OCI-LY7 (cell line): ENCODE results near the gene ARHGEF10L. TPM values are rescaled to one million over a fixed set of nuclear protein-coding genes. Genes with fewer than 3 reads are reported as not detected.

Source experiments
- BruUV-seq: library from RNA; stranded (reverse); fragments of 400-500 nt; replicated peaks from 2 replicates; lab custom pipeline; 2021; lab: Mats Ljungman, UMichigan
- CTCF ChIA-PET: fragments of 300-600 bp; sonication (Branson Sonifier 250); formaldehyde crosslinking; loops from one replicate; lab custom pipeline; 2022; ENCODE audit warnings: antibody characterized with exemption; ENCODE audit not compliant: unreplicated experiment; lab: Charles Lee
- POLR2A ChIA-PET: fragments of 300-600 bp; sonication (Branson Sonifier 250); formaldehyde crosslinking; loops from one replicate; lab custom pipeline; 2022; ENCODE audit warnings: antibody characterized with exemption; lab: Charles Lee
- DNase-seq: peaks from one replicate; pipeline ENCODE4 v3.0.0-alpha.2; 2015; ENCODE audit warnings: low spot score
- H2AFZ ChIP-seq: fragments of 200-600 bp; sonication (generic), shearing (Covaris generic); 2 replicates; pipeline ENCODE4 v1.6.1; 2014; ENCODE audit warnings: mild to moderate bottlenecking, antibody characterized with exemption, low read length, moderate library complexity
- H3K27ac ChIP-seq: fragments of 200-600 bp; sonication (generic); 2 replicates; pipeline ENCODE4 v1.5.1; 2014; ENCODE audit warnings: mixed run types, low read depth, mild to moderate bottlenecking, moderate library complexity, low read length, inconsistent platforms; ENCODE audit not compliant: poor library complexity, severe bottlenecking
- H3K36me3 ChIP-seq: fragments of 200-600 bp; sonication (generic); 2 replicates; pipeline ENCODE4 v1.6.1; 2014; ENCODE audit warnings: mild to moderate bottlenecking, antibody characterized with exemption, low read length, moderate library complexity, mixed read lengths; ENCODE audit not compliant: insufficient read depth
- H3K4me1 ChIP-seq: fragments of 200-600 bp; sonication (generic); 2 replicates; pipeline ENCODE4 v1.5.1; 2014; ENCODE audit warnings: mild to moderate bottlenecking, low read length; ENCODE audit not compliant: insufficient read depth, poor library complexity, severe bottlenecking
- H3K4me2 ChIP-seq: fragments of 200-600 bp; sonication (generic); 2 replicates; pipeline ENCODE4 v1.6.1; 2014; ENCODE audit warnings: mild to moderate bottlenecking, low read length
- H3K4me3 ChIP-seq: fragments of 200-600 bp; sonication (generic); 2 replicates; pipeline ENCODE4 v1.5.1; 2014; ENCODE audit warnings: mild to moderate bottlenecking, low read depth, low read length; ENCODE audit not compliant: poor library complexity, severe bottlenecking
- H3K79me2 ChIP-seq: fragments of 200-600 bp; sonication (generic); 2 replicates; pipeline ENCODE4 v1.6.1; 2016; ENCODE audit warnings: low read depth, mild to moderate bottlenecking, low read length, moderate library complexity, mixed read lengths; ENCODE audit not compliant: insufficient read depth
- H3K9me2 ChIP-seq: fragments of 200-600 bp; sonication (generic); 2 replicates; pipeline ENCODE4 v1.6.1; 2016; ENCODE audit warnings: mild to moderate bottlenecking, low read length, mixed read lengths; ENCODE audit not compliant: insufficient read depth
- H3K9me3 ChIP-seq: fragments of 200-600 bp; sonication (generic); 2 replicates; pipeline ENCODE4 v1.6.1; 2014; ENCODE audit warnings: mild to moderate bottlenecking, mixed run types, low read length, mixed read lengths
- H4K20me1 ChIP-seq: fragments of 200-600 bp; sonication (generic); 2 replicates; pipeline ENCODE4 v1.6.1; 2014; ENCODE audit warnings: mild to moderate bottlenecking, antibody characterized with exemption, low read length, moderate library complexity, mixed read lengths; ENCODE audit not compliant: insufficient read depth
- CTCF ChIP-seq: fragments of 200-600 bp; sonication (generic); conservative IDR thresholded peaks from 2 replicates; pipeline ENCODE4 v1.5.1; 2014; ENCODE audit warnings: mild to moderate bottlenecking, antibody characterized with exemption, low read length, moderate library complexity, mixed read lengths
- EZH2phosphoT487 ChIP-seq: fragments of 200-600 bp; sonication (generic); IDR thresholded peaks from 2 replicates; pipeline ENCODE4 v1.6.1; 2018; ENCODE audit warnings: low read depth, borderline replicate concordance, mild to moderate bottlenecking, mixed run types, antibody characterized with exemption, low read length, moderate library complexity, mixed read lengths
- intact Hi-C: fragments of 100-400 bp; cut with micrococcal nuclease; formaldehyde crosslinking; loops from one replicate; pipeline ENCODE4 v1.10.0; 2022; ENCODE audit not compliant: unreplicated experiment
- total RNA-seq, 2 experiments: library from RNA; depleted of rRNA in 1 of 2; stranded (reverse); fragments of >200 nt in 1 of 2; shearing (Covaris generic) in 1 of 2; gene quantifications; 2 replicates each; pipeline ENCODE4 v1.2.3, GENCODE V29; 2014 to 2022

Gene ARHGEF10L
- total RNA-seq, 2 experiments from 2014 or later = 2.4 TPM; not detected in 1

DNA sequence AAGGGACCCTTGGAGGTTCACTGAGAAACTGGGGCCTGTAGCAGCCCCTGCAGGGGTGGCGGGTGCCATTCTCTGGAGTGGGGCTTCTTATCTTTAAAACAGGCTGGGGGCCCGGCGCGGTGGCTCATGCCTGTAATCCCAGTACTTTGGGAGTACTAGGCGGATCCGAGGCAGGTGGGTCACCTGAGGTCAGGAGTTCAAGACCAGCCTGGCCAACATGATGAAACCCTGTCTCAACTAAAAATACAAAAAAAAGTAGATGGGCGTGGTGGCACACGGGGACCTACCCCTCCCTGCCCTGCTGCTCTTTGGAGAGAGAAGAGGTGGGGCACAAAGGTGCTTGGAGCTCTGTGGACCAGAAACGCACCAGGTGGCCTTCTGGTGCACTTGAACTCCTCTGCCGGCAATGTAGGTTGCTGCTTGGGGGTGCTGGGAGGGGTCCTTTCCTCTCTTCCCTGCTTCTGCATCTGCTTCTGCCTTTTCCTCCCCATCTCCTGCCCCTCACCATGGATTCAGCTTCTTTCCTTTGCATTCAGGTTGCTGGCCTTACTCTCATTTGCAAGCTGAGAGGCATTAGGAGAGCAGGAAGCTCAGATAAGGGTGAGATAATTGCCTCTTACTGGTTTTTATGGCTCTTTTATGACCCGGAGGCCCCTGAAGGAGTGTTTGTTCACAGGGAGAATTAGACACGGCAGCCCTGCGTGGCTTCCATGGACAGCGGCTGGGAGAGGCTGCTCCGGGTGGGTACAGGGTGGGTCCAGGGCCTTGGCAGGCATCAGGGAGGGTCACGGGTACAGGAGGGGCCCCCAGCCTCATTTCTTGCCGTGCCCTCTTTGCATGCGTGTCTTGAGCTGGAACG lies 57.4 kb downstream of the ARHGEF10L start:
- intact Hi-C loops = no loop called here
- no peak for TF ChIP-seq EZH2phosphoT487
- no peak for TF ChIP-seq CTCF
- no peak overlapping the region for H3K4me2 ChIP-seq
- no peaks in the 10 kb centered on the region for H3K9me2 ChIP-seq
- no peaks in the 10 kb centered on the region for H3K79me2 ChIP-seq
- no peak overlapping the region for H3K27ac ChIP-seq
- no peak overlapping the region for H2AFZ ChIP-seq
- H3K4me1 ChIP-seq = no peaks in the 10 kb centered on the region
- DNase-seq = no peak
- ChIA-PET CTCF (no interaction called here), POLR2A (no interaction called here)
- no peaks in the 10 kb centered on the region for H3K36me3 ChIP-seq
- BruUV-seq = no TSS peak
- H3K9me3 ChIP-seq = no peaks in the 10 kb centered on the region
- H4K20me1 ChIP-seq = no peaks in the 10 kb centered on the region
- no peak overlapping the region for H3K4me3 ChIP-seq

DNA sequence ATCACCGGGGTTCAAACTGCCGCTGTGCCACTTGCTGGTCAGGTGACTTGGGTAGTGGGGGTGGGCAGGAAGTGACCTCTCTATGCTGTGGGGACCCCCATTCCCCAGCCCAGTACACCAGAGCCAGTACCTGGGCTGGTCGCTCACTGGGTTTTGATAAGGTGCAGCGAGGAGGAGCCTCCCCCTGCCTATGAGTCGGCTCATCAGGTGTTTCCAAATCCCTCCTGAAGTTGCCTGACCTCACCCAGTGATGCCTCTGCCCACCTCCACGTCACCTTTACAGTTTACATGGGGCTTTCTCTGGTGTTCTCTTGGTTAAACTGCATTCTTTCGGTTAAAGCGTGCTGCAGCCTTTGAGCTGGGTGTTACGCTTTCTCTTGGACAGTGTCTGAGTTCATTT lies 58.2 kb downstream of the ARHGEF10L start:
- Histone ChIP-seq H3K4me3 (no peak overlapping the region), H3K27ac (no peak overlapping the region), H3K4me1 (no peaks in the 10 kb centered on the region), H3K9me3 (no peaks in the 10 kb centered on the region), H2AFZ (no peak overlapping the region), H3K4me2 (no peak overlapping the region), H3K36me3 (no peaks in the 10 kb centered on the region), H4K20me1 (no peaks in the 10 kb centered on the region), H3K79me2 (no peaks in the 10 kb centered on the region), H3K9me2 (no peaks in the 10 kb centered on the region)
- ChIA-PET POLR2A (interaction anchor here (2.2 kb wide), 1 partner anchor 11 kb away, joined by 10 read pairs; no protein-coding TSS in a partner anchor), CTCF (interaction anchor here (1.4 kb wide), 1 partner anchor 9 kb away, joined by 5 read pairs; no protein-coding TSS in a partner anchor)
- no TSS peak for BruUV-seq
- DNase-seq = no peak
- intact Hi-C loops = no loop called here
- no peak for TF ChIP-seq CTCF
- no peak for TF ChIP-seq EZH2phosphoT487

- no peak for TF ChIP-seq EZH2phosphoT487
- TF ChIP-seq CTCF = no peak
- H3K4me3 ChIP-seq = no peak overlapping the region
- no peaks in the 10 kb centered on the region for H3K9me3 ChIP-seq
- ChIA-PET CTCF (interaction anchor here (1.4 kb wide), 1 partner anchor 9 kb away, joined by 5 read pairs; no protein-coding TSS in a partner anchor), POLR2A (interaction anchor here (2.2 kb wide), 1 partner anchor 12 kb away, joined by 10 read pairs; no protein-coding TSS in a partner anchor)
- no peaks in the 10 kb centered on the region for H3K79me2 ChIP-seq
- no TSS peak for BruUV-seq
- H3K36me3 ChIP-seq = no peaks in the 10 kb centered on the region
- H4K20me1 ChIP-seq = no peaks in the 10 kb centered on the region
- no peak overlapping the region for H3K4me2 ChIP-seq
- no peaks in the 10 kb centered on the region for H3K4me1 ChIP-seq
- no peak overlapping the region for H2AFZ ChIP-seq
- H3K27ac ChIP-seq = no peak overlapping the region
- no peak for DNase-seq
- intact Hi-C loops = no loop called here
- H3K9me2 ChIP-seq = no peaks in the 10 kb centered on the region
These were observed 58.8 kb downstream of the ARHGEF10L start for GRCh38 chr1:17598251-17598650.
